Amygdala (tissue), 56 donors: Measurements from ENCODE around the gene NRXN3.

Experiments used
- DNase-seq, 56 donors: peaks; one replicate each; lab custom pipeline; 2025; lab: John Stamatoyannopoulos, UW

The NRXN3 gene

GRCh38 chr14:79287976-79288375 lies 1117.8 kb downstream of the NRXN3 start:
- no peak for DNase-seq

- no peak for DNase-seq
These were observed 1123.5 kb downstream of the NRXN3 start for GRCh38 chr14:79293482-79294177.

GRCh38 chr14:79294499-79294898 lies 1124.3 kb downstream of the NRXN3 start:
- DNase-seq, result no peak

GRCh38 chr14:79295385-79295784 lies 1125.2 kb downstream of the NRXN3 start:
- no peak for DNase-seq

- no peak for DNase-seq
These were observed 1128.2 kb downstream of the NRXN3 start for GRCh38 chr14:79298373-79298772.

GRCh38 chr14:79299162-79299561 lies 1129.0 kb downstream of the NRXN3 start:
- no peak for DNase-seq

GRCh38 chr14:79304279-79304678 lies 1134.1 kb downstream of the NRXN3 start:
- no peak for DNase-seq

GRCh38 chr14:79306546-79306945 lies 1136.4 kb downstream of the NRXN3 start:
- DNase-seq, result no peak

GRCh38 chr14:79318371-79318770 lies 1148.2 kb downstream of the NRXN3 start:
- no peak for DNase-seq

GRCh38 chr14:79320561-79320960 lies 1150.4 kb downstream of the NRXN3 start:
- DNase-seq, result no peak

- DNase-seq, result no peak
These were observed 1150.9 kb downstream of the NRXN3 start for GRCh38 chr14:79321070-79321469.

- no peak for DNase-seq
These were observed 1154.9 kb downstream of the NRXN3 start for GRCh38 chr14:79325071-79325470.

- no peak for DNase-seq
These were observed 1155.4 kb downstream of the NRXN3 start for GRCh38 chr14:79325557-79325956.

GRCh38 chr14:79328863-79329262 lies 1158.7 kb downstream of the NRXN3 start:
- DNase-seq, result no peak

GRCh38 chr14:79331830-79332229 lies 1161.7 kb downstream of the NRXN3 start:
- no peak for DNase-seq

GRCh38 chr14:79332504-79333197 lies 1162.5 kb downstream of the NRXN3 start:
- peak in 17 of 56 donors; percentile 0 to 71 (median 12) for DNase-seq

- DNase-seq, result no peak
These were observed 1163.0 kb downstream of the NRXN3 start for GRCh38 chr14:79333198-79333546.

GRCh38 chr14:79334272-79334671 lies 1164.1 kb downstream of the NRXN3 start:
- no peak for DNase-seq

- no peak for DNase-seq
These were observed 1167.6 kb downstream of the NRXN3 start for GRCh38 chr14:79337761-79338160.

GRCh38 chr14:79342942-79343341 lies 1172.8 kb downstream of the NRXN3 start:
- DNase-seq, result no peak

- no peak for DNase-seq
These were observed 1180.8 kb downstream of the NRXN3 start for GRCh38 chr14:79351011-79351410.

GRCh38 chr14:79352076-79352630 lies 1182.0 kb downstream of the NRXN3 start:
- DNase-seq, result no peak
